ENCODE measurements around the gene KRT74.

DNA sequence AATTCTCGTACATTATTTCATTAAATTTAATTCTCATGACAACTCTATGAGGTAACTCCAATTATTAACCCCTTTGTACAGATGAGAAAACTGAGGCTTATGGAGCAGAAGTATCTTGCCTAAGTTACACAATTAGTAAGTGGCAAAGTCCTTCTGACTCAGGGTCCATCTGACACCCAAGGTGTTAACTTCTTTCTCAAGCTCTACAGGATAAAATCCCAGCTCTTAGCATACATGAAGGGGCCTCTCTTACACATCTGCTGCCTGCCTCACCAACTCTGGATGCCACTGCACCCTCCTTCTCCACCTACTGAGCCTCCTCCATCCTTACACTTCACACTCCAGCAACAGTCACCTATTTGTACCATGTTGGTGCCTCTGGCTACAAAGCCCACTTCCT is 31.9 kb upstream of the KRT74 start:
- TF ChIP-seq POLR2A (IDR thresholded peaks at IDR 0.05) (no peak), POLR2AphosphoS5 (IDR thresholded peaks at IDR 0.05) (no peak)
- TF ChIP-seq, protein P1, sequence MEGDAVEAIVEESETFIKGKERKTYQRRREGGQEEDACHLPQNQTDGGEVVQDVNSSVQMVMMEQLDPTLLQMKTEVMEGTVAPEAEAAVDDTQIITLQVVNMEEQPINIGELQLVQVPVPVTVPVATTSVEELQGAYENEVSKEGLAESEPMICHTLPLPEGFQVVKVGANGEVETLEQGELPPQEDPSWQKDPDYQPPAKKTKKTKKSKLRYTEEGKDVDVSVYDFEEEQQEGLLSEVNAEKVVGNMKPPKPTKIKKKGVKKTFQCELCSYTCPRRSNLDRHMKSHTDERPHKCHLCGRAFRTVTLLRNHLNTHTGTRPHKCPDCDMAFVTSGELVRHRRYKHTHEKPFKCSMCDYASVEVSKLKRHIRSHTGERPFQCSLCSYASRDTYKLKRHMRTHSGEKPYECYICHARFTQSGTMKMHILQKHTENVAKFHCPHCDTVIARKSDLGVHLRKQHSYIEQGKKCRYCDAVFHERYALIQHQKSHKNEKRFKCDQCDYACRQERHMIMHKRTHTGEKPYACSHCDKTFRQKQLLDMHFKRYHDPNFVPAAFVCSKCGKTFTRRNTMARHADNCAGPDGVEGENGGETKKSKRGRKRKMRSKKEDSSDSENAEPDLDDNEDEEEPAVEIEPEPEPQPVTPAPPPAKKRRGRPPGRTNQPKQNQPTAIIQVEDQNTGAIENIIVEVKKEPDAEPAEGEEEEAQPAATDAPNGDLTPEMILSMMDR (IDR thresholded peaks at IDR 0.05), result no peak

All from gastroesophageal sphincter (tissue), 3 donors.